Right cardiac atrium (tissue), 5 donors: ENCODE measurements around the gene STX2. TPM values are rescaled to one million over a fixed set of nuclear protein-coding genes. Genes with fewer than 3 reads are reported as not detected.

Source experiments
- ATAC-seq, 2 donors: fragments of 200-7000 bp; cut with Tn5 transposase; one replicate each; pipeline versions ENCODE4 v1.8.0 to v1.9.1; 2020; ENCODE audit warnings: moderate library complexity in 2 of 2, mild to moderate bottlenecking in 1 of 2
- DNase-seq, 3 donors: peaks; one replicate each; pipeline ENCODE4 v3.0.0-alpha.2; 2020
- H3K27ac ChIP-seq: one replicate; pipeline ENCODE4 v1.5.1; 2013; ENCODE audit warnings: mild to moderate bottlenecking, low read length, control low read depth, moderate library complexity
- H3K27me3 ChIP-seq: one replicate; pipeline ENCODE4 v1.6.1; 2013; ENCODE audit not compliant: control insufficient read depth, insufficient read depth
- H3K4me1 ChIP-seq: one replicate; pipeline ENCODE4 v1.6.1; 2013; ENCODE audit warnings: low read length; ENCODE audit not compliant: control insufficient read depth, insufficient read depth
- H3K4me3 ChIP-seq: one replicate; pipeline ENCODE4 v1.5.1; 2013; ENCODE audit warnings: low read length, control low read depth
- H3K9me3 ChIP-seq: one replicate; pipeline ENCODE4 v1.6.1; 2013; ENCODE audit warnings: low read length; ENCODE audit not compliant: control insufficient read depth
- WGBS: extraction: QIAGEN DNeasy Blood & Tissue Kit; methylation state at CpG from one replicate; pipeline ENCODE4 v1.1.7; 2013; 5-methylcytosine and 5-hydroxymethylcytosine counted together
- intact Hi-C, 4 donors: fragments of 100-400 bp; cut with DNase I; formaldehyde crosslinking; loops; one replicate each; pipeline versions ENCODE4 v1.11.0 to v1.14.0; 2022 to 2023
- polyA plus RNA-seq: library from polyadenylated mRNA; stranded (reverse); fragments of 200-250 nt; gene quantifications from one replicate; pipeline ENCODE4 v1.2.3, GENCODE V29; 2013
- total RNA-seq, 4 donors: library from RNA; stranded (reverse); fragmentation: NEBNext Ultra II Directional; extraction: Animal tissue kit (Norgen Biotek cat#: 25700); gene quantifications; one replicate each; pipeline ENCODE4 v1.2.1, GENCODE V29; 2021
- donor health status: healthy with polysubstance abuse.
- donor health status: DM: no; HTN: yes; CAD: no.
- donor health status: DM: no; HTN: no; CAD: no.
- donor health status: DM: no; HTN: yes; CAD: no; lungs with severe emphysema.
- donor health status: DM: yes; HTN: yes; CAD: no.

The STX2 gene
- total and polyA plus RNA-seq, 5 donors = 18.2 to 35.9 (median 26.8) TPM

DNA sequence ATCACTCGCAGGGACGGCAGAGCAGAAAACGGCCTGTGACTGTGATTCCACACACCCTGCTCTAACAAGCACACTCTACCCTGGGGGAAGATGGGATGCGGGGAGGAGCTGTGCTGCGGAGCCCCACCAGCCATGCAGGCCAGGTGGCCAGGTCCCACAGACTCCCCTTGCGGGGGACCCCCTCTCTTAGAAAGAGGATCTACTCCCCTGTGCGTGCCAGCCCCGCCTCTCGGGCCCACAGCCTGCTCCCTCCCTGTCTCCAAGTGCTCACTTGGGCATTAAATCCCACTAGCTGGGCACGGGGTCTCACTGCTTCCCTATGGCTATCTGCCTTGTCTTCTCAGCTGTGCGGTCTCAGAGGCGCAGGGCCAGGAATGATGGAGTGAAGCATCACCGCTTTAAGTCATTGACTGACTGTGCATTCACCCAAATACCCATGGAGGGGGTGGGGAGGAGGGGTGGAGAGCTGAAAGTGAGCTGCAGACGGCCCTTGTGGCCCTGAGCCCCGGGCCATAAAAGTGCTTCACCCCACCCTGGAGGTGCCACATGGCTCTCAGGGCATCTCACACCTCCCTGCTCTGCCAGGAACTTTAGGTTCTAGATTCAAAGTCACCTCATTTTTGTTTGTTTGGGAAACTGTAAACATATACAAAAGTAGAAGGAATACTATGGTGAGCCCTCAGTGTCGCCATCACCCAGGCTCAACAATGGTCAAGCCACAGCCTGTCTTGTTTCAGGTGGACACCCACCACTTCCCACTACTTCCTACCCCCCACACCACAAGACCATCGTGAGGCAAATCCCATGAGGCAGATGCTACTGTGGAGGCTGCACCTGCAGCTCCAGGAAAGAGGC lies 9.4 kb downstream of the STX2 start:
- 90% methylated on average over 17 of the region's 17 CpGs for WGBS
- peaks cover 6% of the 10 kb centered on the region for H3K4me1 ChIP-seq
- no peaks in the 10 kb centered on the region for H3K9me3 ChIP-seq

DNA sequence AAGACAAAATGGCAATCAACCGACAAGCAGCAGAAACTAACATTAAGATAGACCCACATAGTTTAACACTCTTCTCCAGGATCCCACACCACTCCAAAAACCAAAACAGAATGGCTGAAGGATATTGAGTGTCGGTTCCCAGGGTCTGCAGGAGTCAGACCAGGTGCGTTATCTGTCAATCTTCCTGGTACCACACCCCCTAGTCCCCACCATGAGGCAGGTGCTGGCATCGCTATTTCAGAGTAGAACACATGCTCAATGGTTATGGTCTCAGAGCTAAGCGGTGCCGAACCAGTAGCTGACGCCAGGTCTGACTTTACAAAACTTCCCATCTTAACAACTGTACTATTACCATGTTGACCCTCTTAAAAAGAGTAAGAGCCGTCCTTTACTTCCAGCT lies 10.2 kb downstream of the STX2 start:
- H3K9me3 ChIP-seq = no peaks in the 10 kb centered on the region
- no peak for ATAC-seq
- 95% methylated on average over 8 of the region's 8 CpGs for WGBS
- H3K4me3 ChIP-seq = no peak overlapping the region
- DNase-seq = no peak
- no peak overlapping the region for H3K27ac ChIP-seq
- intact Hi-C loops = no loop called here
- no peaks in the 10 kb centered on the region for H3K27me3 ChIP-seq
- peaks cover 6% of the 10 kb centered on the region for H3K4me1 ChIP-seq

More for the DNA sequence above, 9.4 kb downstream of the STX2 start:
- ATAC-seq (peak in 1 of 2 donors; percentile 6), DNase-seq (no peak)
- intact Hi-C loops = no loop called here
- H3K4me3 ChIP-seq = no peak overlapping the region
- H3K27me3 ChIP-seq = no peaks in the 10 kb centered on the region
- H3K27ac ChIP-seq = no peak overlapping the region

DNA sequence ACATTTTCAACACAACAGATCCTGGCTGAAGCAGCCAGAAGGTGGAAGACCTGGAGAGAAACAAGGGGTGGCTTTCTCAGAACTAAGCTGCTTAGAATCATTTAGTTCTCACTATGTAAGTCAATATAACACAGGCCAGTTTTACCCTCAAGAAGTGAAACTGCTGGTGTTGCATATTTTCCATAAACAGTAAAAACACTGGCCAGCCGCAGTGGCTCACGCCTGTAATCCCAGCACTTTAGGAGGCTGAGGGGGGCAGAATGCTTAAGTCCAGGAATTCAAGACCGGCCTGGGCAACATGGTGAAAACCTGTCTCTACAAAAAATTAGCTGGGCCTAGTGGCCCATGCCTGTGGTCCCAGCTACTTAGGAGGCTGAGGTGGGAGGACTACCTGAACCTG lies 11.6 kb downstream of the STX2 start:
- H3K27ac ChIP-seq = no peak overlapping the region
- no peaks in the 10 kb centered on the region for H3K9me3 ChIP-seq
- ATAC-seq (no peak), DNase-seq (no peak)
- H3K4me1 ChIP-seq = peaks cover 2% of the 10 kb centered on the region
- intact Hi-C loops = no loop called here
- H3K4me3 ChIP-seq = no peak overlapping the region
- no peaks in the 10 kb centered on the region for H3K27me3 ChIP-seq
- WGBS = 81% methylated on average over 3 of the region's 3 CpGs

DNA sequence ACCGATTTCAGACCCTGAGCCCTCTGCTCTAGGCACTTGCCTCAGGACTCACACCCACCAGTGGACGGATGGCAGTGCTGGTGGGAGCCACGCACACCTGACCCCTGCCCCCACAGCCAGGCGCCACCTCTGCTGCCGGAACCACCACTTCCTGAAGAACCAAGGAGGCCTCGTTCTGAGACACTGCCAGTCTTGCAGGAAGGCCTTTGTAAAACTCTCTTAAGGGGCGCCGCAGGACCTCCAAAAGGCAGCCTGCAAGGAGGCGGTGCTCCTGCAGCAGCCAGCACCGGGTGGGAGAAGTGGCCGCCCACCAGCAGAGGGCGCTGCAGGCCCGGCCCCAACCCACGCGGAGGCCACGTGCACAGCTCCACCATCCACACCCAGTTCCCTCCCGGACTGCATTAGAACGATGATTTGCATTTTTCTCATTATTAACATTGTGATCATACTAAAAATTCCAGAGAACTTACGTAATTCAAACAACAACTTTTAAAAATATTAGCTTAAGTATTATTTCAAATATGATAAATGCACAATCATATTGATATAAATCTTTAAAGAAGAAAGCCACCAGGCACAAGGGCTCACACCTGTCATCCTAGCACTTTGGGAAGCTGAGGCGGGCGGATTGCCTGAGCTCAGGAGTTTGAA lies 12.8 kb downstream of the STX2 start:
- 70% methylated on average over 21 of the region's 21 CpGs for WGBS
- no peak overlapping the region for H3K4me3 ChIP-seq
- H3K9me3 ChIP-seq = no peaks in the 10 kb centered on the region
- H3K4me1 ChIP-seq = peaks cover 2% of the 10 kb centered on the region
- no peaks in the 10 kb centered on the region for H3K27me3 ChIP-seq
- DNase-seq (peak in 2 of 3 donors; percentile 72 to 76), ATAC-seq (peak; percentile 69 to 76)
- intact Hi-C loops = no loop called here
- no peak overlapping the region for H3K27ac ChIP-seq

DNA sequence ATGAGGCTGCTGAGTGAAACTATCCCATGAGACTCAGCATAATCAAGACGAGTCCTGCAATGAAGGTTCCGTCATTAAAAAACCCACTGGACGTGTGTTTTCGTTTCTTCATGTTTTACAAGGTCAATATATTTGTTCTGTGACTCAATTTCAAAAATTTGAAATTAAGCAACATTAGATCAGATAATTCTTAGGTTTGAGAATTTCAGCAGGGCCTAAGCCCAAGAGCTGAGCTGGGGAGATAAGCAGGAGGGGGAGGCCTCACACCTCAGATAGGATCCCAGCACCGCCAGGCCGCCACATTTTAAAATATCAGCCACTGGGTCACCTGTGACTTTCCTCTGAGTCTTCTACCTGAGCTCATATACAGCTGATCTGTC lies 13.3 kb downstream of the STX2 start:
- no peak for DNase-seq
- H3K27ac ChIP-seq = no peak overlapping the region
- intact Hi-C loops = no loop called here
- no peaks in the 10 kb centered on the region for H3K9me3 ChIP-seq
- no peak overlapping the region for H3K4me3 ChIP-seq
- peak in 1 of 2 donors; percentile 7 for ATAC-seq
- peaks cover 2% of the 10 kb centered on the region for H3K4me1 ChIP-seq
- no peaks in the 10 kb centered on the region for H3K27me3 ChIP-seq
- WGBS = 81% methylated on average over 6 of the region's 6 CpGs

DNA sequence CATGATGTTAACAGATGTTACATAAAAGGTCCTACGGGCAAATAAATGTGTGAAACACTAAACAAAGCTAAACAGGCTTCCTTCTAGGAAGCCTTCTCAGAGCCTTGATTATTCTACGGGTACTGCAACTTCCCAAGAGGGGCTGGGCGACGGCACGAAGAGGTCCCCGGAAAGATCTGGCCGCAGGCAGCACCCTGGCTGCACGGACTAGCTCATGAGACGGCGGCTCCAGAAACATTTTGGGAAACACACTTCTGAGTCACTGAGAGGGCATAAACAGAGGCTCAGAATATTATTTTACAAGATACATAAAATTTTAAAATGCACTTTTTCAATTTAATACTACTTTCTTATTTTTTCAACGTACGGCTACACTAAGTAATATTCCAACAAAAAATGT lies 19.4 kb downstream of the STX2 start:
- no peak for DNase-seq
- WGBS = 91% methylated on average over 12 of the region's 12 CpGs
- Histone ChIP-seq H3K4me1 (no peaks in the 10 kb centered on the region), H3K27me3 (no peaks in the 10 kb centered on the region), H3K27ac (no peak overlapping the region), H3K4me3 (no peak overlapping the region), H3K9me3 (no peaks in the 10 kb centered on the region)
- intact Hi-C loops = no loop called here
- no peak for ATAC-seq

DNA sequence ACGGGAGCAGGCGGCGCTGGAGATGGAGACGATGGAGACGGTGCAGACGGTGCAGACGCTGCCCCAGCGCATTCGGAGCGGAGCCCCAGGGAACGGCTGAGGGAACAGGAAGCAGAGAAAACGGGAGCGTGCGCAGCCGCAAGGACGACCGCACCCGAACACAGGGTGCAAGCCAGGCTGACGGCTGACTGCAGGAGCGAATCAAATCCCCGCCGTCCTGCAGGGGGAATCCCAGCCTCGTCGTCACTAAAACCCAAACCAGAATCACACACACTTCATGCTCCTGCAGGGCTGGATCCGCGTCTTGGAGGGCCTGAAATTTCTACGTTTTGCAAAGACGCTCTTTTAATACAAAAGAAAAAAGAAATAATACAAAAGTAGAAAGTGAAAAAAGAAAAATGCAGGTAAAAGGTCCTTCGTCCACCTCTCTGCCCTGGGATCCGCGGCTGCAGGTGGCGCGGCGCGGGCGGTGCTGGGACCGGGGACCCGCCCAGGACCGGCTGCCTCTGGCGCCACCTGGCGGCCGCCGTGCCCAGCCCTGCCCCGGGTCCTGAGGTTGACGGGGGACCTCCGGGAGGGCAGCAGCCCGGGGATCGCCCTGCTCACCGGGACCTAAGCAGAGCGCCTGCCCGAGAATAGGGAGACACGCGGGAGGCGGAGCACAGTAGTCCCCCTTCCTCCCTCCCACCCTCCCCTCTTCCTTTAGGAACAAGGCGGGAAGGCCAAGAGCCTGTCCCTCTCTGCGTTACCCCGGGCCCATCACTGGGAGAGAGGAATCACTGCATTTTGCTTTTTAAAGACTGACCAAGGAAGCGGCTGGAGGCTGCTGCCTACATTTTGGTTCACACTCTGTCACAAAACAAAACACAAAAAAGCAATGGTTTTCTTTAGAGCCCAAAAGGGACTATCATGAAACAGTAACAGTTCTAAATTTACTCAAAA lies 20.1 kb downstream of the STX2 start:
- H3K9me3 ChIP-seq = no peaks in the 10 kb centered on the region
- no peaks in the 10 kb centered on the region for H3K27me3 ChIP-seq
- H3K4me3 ChIP-seq = peak overlapping the region; percentile 43
- no peaks in the 10 kb centered on the region for H3K4me1 ChIP-seq
- H3K27ac ChIP-seq = no peak overlapping the region
- WGBS = 17% methylated on average over 58 of the region's 58 CpGs
- ATAC-seq = peak; percentile 90 to 94
- DNase-seq = peak; percentile 50 to 88 (median 86)
- intact Hi-C loops = no loop called here

DNA sequence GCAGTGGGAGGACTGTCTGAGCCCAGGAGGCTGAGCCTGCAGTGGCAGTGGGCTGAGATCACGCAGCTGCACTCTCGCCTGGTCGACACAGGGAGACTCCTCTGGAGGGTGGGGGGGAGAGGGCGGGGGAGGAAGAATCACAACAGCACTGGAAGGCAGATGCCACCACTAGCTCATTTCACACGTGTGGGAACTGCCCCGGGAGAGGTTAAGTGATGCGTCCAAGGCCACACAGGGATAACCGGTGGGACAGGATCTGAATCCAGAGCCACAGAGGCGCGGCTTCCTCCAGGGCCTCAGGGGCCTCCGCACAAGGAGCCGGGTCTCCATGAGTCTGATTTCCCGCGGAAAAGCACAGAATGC lies 20.8 kb downstream of the STX2 start:
- Histone ChIP-seq H3K27me3 (no peaks in the 10 kb centered on the region), H3K4me3 (peak overlapping the region; percentile 6), H3K9me3 (no peaks in the 10 kb centered on the region), H3K4me1 (no peaks in the 10 kb centered on the region), H3K27ac (no peak overlapping the region)
- ATAC-seq (peak in 1 of 2 donors; percentile 20), DNase-seq (no peak)
- intact Hi-C loops = no loop called here
- 53% methylated on average over 14 of the region's 14 CpGs for WGBS

DNA sequence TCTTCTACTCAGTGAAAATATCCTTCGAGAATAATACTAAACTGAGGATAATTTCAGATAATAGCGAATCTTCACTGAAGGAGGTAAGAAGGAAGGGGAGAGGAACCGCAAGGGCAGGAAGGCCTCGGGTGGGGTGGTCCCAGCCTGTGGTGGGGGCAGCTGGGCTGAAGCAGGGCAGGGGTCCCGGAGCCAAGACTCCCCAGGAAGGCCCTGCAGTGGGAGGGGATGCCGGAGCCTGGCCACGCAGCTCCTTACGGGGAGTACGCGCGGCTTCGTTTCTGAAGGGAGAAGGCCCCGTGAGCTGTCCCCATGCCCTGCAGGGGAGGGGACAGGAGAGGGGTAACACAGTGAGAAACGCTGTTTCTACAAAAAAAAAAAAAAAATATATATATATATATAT lies 21.2 kb downstream of the STX2 start:
- Histone ChIP-seq H3K4me1 (no peaks in the 10 kb centered on the region), H3K9me3 (no peaks in the 10 kb centered on the region), H3K27me3 (no peaks in the 10 kb centered on the region), H3K4me3 (no peak overlapping the region), H3K27ac (no peak overlapping the region)
- no peak for ATAC-seq
- WGBS = 88% methylated on average over 14 of the region's 14 CpGs
- no peak for DNase-seq
- intact Hi-C loops = no loop called here

DNA sequence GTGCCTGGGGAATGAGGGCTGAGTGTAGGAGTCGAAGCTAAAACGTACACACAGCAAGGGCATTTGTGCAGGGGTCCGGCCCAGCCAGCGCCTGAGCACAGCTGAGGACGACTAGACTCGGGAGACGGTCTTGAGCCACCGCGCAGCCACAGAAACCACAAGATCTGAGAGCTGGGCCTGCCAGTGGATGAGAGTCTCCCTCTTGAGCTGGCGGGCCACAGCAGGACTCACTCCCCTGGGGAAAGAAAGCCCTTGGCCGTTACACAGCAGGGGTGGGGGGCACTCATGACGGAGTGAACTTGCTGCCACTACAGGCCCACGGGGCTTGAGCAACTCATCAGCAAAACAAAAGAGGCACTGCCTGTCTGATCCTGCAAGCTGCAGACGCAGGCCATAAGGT lies 23.0 kb downstream of the STX2 start:
- intact Hi-C loops = no loop called here
- Histone ChIP-seq H3K27ac (no peak overlapping the region), H3K9me3 (no peaks in the 10 kb centered on the region), H3K27me3 (no peaks in the 10 kb centered on the region), H3K4me1 (no peaks in the 10 kb centered on the region), H3K4me3 (no peak overlapping the region)
- ATAC-seq = no peak
- 90% methylated on average over 14 of the region's 14 CpGs for WGBS
- DNase-seq = no peak
